ENCODE results near the gene EML6.

The EML6 gene

DNA sequence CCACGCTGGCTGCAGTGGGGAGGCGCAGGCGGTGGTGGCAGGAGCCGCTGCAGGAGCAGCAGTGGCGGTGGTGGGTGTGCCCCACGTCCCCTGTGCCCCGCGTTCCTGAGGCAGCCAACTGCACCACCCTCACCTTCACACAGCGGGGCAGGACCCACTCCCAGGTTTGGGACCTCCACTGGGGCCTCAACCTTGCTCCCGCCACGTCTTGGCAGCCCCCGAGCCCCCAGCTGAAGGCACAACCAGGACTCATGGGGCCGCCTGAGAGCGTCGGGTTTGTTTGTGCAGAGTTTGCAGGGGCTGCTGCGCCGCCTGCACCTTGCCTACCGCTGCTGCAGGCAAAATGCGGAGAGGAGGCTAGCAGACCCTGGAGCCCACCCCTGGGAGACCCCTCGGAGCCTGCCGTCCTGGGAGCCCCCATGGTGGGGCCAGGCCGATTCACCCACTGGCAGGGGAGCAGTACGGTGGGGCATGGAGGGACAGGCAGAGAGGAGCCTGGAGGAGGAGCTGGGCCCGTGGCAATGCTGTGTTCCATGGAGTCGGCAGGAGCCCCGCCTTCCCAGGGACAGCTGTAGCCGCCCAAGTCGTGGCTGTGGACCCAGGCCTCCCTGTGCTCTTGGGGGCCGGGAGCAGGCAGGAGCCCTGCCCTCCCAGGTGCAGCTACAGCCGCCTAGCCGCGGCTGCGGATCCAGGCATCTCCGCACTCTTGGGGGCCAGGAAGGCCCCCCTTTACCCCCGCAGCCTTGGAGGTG is 14.7 kb upstream of the EML6 start:
- DNase-seq = no peak

DNA sequence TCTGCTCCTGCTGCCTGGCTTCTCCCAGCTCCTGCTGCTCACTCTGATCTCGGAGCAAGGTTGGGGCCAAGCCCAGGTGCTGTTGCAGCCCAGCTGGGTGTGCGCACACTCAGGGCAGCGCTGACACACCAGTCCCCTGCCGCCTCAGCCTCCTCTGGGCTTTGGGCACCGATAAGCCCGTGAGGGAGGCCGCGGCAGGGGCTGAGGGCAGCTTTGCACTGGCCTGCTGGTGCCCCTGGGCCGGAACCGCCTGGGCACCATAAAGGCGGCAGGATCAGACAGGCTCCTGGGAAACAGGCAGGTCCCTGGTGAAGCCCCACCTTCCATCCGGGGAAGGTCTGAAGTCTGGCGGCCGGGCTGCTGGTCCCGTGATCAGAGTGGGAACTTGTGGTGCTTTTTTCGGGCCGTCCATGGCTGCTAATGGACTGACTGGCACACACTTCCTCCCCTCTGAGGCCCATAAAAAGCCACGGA is 14.1 kb upstream of the EML6 start:
- DNase-seq = no peak

- no peak for DNase-seq
These were observed 13.2 kb upstream of the EML6 start for GRCh38 chr2:54710216-54710615.

- DNase-seq = no peak
These were observed 10.9 kb upstream of the EML6 start for GRCh38 chr2:54712516-54712915.

- no peak for DNase-seq
These were observed 8.5 kb upstream of the EML6 start for GRCh38 chr2:54714996-54715395.

DNA sequence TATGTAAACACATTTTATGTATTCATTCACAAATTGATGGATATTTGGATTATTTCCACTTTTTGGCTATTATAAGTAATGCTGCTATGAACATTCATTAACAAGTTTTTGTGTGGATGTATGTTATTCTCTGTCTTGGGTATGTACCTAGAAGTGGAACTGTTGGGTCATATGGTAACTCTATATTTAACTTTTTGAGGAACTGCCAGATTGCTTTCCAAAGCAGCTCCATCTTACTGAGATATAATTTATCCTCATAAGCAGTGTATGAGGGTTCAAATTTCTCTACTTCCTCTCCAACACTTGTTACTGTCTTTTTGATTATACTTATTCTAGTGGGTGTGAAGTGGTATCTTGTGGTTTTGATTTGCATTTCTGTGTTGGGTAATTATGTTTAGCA is 7.1 kb upstream of the EML6 start:
- DNase-seq = no peak

DNA sequence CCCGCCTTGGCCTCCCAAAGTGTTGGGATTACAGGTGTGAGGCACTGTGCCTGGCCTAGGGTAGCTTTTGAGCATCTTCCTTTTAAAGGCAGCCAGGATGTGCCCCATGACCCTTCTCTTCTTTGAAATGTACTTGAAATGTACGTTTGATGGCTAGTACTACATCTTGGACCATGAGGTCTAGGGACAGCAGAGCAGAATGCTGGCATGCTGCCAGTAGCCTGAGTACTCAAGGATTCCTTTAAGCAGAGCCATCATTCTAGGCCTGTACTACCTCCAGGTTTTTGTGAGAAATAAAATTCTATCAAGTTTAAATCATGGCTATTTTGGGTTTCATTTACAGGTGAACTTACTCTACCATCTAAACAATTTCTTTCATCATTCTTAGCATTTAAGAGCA is 2.9 kb upstream of the EML6 start:
- DNase-seq = no peak

DNA sequence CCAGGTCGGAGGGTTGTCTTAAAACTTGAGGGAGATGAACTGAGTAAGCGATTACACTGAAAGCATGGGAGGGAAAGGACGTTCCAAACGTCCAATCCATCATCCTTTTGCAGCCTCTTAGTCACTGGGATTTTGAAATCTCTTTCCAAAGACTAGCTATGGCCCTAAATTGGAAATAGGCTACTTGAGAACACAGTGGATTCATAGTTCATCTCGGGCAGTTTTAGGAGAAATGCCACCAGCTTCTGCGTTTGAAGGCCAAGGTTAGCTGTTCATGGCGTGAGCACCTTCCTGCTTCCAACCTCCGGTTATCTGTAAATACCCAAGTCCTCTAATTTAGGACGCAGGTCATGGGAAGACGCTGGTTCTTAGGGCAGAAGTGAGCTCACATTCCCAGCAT is 821 bp upstream of the EML6 start:
- DNase-seq = no peak

GRCh38 chr2:54723996-54724559 is 616 bp downstream of the EML6 start:
- peak in 1 of 2 experiments; percentile 29 for DNase-seq

- DNase-seq = no peak
These were observed 1.3 kb downstream of the EML6 start for GRCh38 chr2:54724560-54725342.

DNA sequence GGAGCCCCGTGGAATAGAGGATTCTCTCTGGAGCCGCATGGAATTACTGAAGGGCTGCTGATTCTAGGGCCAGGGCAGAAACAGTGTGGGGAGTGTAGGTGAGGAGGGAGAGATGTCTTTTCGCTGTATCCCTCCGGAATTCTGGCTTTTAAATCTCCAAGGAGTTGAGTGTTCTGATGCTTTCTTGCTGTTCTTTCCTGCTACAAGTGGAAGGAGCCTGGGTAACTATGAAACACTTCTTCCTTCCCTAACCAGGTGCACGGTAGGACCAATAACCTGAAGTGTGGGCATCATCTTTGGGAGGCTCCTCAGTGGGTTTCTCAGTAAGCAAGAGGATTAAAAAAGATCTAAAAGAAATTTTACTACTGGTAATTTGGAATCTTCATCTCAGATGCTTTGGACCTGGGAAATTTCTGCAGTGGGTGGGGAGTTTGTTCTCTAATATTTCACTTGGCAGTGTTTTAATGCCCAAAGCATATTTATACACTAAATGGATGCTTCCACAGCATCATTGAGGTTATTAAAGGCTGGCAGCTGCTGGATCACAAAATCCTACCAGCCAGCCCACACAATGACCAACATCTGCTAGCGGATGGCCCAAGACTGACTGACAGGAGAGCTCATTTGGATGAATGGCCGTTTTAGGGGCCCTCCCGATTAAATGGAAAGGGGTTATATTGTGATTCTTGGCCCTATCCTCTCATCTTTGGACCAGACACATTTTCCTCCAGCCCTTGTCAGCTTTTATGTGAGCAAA is 2.1 kb downstream of the EML6 start:
- DNase-seq = no peak

GRCh38 chr2:54726431-54726830 is 3.0 kb downstream of the EML6 start:
- no peak for DNase-seq

- DNase-seq = no peak
These were observed 3.5 kb downstream of the EML6 start for GRCh38 chr2:54726940-54727339.

DNA sequence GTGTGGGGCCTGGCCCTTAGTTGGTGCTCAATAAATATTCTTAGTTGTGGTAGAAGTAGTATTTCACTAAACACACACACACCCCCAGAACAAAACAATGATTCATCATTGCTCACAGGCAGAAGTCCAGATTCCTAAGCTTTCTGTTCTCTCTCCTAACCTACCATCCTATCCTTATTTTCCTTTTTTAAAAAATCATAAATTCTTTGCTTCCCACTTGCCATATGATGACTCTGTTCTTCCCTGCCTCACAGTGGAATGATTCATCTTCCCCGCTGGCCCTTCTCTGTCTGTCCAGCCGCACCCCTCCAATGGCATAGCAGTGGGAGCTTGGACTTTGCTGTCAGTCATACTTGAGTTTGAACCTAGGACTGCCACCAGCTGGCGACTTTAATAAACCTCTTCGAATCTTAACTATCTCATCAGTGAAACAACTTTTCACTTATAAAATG is 5.2 kb downstream of the EML6 start:
- DNase-seq = no peak

- DNase-seq = no peak
These were observed 12.2 kb downstream of the EML6 start for GRCh38 chr2:54735636-54736035.

DNA sequence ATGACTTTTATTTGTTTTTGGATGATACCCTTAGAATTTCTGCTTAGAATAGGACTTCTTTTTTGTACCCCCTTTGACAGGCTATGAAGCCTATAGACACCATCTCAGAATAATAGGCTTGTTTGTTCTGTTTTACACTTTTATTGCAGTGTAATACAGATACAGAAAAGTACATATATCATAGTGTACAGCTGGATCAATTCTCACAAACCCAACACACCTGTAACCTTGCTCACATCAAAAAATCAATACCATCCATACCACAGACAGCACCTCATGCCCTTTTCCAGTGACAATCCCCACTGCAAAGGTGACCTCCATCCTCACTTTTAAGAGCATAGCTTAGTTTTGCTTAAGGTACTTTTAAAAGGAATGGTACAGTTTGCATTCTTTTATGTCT is 14.8 kb downstream of the EML6 start:
- DNase-seq = no peak

DNA sequence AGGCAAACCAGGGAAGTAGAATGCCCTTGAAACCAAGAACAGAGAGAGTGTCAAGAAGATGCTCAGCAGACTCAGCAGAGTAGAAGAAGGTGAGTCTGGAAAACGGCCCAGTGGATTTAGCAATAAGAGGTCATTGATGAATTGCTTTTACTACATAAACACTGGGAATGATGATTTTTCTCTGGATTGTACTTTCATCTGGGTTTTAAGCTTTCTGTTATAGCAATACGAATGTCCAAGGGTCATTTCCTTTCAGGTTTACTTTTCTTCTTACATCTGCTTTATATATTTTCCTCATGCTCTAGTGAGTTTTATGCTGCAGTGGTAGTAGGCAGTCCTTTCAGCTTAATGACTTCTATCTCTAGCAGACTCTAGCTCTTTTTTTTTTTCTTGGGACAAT is 16.9 kb downstream of the EML6 start:
- no peak for DNase-seq

DNA sequence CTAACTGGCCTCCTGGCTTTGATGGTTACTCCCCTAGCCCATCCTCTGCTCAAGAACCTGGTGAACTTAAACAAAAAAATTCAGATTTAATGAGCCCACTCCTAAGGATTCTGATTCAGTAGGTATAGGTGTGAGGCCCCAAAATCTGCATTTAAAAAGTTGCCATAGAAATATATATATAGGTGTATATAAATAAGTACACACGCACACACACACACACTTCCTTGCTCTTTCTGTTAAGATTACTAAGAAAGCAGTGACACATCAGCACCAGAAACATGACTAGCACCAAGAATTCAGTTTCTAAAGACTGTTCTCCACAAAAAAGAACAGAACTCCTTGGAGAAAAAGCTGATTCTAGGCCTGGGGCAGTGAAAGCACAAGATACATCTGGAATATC is 17.8 kb downstream of the EML6 start:
- no peak for DNase-seq

GRCh38 chr2:54750040-54750439 is 26.6 kb downstream of the EML6 start:
- DNase-seq = no peak

DNA sequence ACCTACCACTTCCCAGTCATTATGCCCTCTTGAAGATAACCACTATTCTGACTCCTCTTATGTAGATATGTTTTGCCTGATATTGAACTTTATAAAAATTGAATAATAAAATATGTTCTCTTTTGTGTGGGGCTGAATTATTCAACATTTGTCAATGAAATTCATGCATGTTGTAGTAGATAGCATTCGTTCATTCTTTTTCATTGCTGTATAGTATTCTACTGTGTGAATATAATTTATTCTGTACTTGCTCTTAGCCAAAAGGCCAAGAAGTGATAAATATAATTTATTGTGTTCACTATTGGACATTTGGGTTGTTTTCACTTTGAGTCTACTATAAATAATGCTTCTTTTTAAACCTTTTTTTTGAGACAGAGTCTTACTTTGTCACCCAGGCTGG is 29.0 kb downstream of the EML6 start:
- no peak for DNase-seq

DNA sequence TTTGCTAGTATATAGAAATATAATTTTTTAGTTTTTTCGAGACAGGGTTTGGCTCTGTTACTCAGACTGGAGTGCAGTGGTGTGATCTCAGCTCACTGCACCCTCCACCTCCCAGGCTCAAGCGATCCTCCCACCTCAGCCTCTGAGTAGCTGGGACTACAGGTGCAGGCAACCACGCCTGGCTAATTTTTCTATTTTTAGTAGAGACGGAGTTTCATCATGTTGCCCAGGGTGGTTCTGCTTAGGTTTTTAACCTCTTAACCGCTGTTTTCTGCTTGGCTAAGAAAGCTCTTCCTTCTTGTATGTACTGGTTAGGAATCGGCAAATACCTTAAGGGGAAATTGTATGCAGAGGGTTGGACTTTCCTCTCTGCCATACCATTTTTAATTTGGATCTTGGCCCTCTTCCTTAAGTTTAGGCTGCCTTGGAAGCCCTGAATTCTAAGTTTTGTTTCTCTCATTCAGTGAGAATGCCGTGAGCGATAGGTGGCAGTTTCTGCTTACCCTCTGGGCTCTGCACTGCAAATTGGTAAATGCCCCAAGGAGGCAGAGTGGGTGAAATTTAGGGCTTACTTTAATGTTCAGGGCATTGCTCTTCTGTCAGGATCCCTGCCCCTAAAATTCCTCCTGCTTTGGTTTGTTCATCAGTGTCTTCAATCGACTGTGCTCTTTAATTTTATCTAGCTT is 32.3 kb downstream of the EML6 start:
- no peak for DNase-seq

- no peak for DNase-seq
These were observed 34.0 kb downstream of the EML6 start for GRCh38 chr2:54757500-54757899.

GRCh38 chr2:54758951-54759350 is 35.5 kb downstream of the EML6 start:
- DNase-seq = no peak
